ENCODE measurements around the gene LKAAEAR1. TPM values are rescaled to one million over a fixed set of nuclear protein-coding genes. Genes with fewer than 3 reads are reported as not detected.
A peak's percentile ranks its signal among the peaks of the same experiment; 100 is the strongest.

The LKAAEAR1 gene
- polyA plus RNA-seq, 1 donor, result not detected

GRCh38 chr20:64050261-64051032, 33.8 kb downstream of the LKAAEAR1 start:
- no peak for DNase-seq

GRCh38 chr20:64049878-64050260, 34.3 kb downstream of the LKAAEAR1 start:
- DNase-seq, result no peak

DNA sequence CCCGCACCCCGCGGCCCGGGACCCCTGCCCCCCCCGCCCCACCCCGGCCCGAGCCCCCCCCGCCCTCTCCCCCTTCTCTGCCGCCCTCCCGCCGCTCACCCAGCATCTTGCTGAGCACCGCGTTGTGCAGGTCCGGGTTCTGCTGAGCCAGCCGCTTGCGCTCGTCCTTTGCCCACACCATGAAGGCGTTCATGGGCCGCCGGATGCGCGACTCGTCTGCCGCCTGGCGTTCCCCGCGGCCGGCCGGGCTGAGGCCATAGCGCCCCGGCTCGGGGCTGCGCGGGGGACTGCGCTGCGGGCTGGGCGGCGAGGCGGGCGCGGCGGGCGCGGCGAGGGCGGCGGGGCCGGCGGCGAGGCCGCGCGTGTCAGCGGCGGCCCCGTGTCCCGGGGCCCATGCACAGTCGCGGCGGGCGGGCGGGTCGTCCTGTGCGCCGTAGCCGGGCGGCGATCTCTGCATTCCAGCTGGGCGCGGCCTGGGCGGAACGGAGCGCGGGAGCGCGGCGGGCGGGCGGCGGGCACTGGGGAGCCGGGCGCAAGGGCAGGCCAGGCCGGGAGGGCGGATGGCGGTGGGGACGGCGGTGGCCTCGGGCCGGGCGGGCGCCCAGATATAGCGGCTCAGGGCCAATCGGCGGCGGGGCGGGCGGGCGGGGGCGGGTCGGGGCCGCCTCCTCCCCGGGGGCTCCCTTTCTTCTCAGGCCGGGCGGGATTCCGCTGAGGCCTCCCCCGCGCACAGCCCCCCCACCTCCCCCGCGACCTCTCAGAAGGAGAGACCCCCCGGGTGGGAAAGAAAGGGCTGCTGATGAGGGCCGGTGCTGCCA, 34.9 kb downstream of the LKAAEAR1 start, which contains the start of gene SOX18:
SOX18 (minus strand) TSS at position 580 of the 818 bp plus-strand sequence; CDS start at position 457, 123 bp downstream.
- DNase-seq, result no peak

DNA sequence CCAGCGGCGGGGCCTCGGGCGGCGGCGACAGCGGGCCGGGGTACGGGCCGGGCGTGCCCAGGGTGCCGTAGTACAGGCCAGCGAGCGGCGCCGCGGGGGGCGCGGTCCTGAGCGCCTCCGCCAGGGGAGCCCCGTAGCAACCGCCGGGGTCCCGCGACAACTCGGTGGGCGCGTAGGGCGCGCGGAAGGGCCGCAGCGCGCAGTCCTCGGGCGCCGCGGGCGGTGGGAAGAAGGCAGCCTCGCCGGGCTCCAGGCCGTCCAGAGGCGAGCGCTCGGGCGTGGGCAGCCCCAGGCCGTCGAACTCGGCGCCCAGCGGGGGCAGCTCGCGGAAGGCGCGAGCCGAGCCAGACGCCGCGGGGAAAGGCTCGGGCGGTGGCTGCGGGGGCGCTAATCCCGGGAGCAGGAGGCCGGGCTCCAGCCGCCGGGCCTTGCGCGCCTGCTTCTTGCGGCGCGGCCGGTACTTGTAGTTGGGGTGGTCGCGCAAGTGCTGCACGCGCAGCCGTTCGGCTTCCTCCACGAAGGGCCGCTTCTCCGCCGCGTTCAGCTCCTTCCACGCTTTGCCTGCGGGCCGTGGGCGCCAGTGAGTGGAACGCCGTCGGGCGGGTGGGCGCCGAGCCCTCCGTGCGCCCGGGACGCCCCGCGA, 35.7 kb downstream of the LKAAEAR1 start:
- DNase-seq, result no peak

- no peak for DNase-seq
Observed at GRCh38 chr20:64047968-64048401, 36.2 kb downstream of the LKAAEAR1 start.

DNA sequence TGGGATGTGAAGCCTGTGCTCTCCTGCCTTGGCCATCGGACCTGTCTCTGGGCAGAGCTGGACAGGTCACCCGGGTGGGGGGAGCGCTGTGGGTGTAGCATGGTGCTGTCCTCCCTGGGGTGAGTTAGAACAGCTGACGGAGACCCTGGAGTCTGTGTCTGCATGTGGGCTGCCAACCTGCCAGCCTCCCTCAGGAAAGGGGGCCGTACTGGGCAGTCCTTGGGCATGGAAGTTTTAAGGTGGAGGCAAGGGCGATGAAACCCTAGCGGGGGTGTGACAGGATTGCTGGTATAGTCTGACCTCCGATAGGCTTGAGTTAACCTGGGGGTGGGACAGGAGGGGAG, 37.2 kb downstream of the LKAAEAR1 start:
- no peak for DNase-seq

GRCh38 chr20:64045346-64046011, 38.7 kb downstream of the LKAAEAR1 start:
- DNase-seq, result no peak

GRCh38 chr20:64044484-64045247, 39.5 kb downstream of the LKAAEAR1 start:
- DNase-seq, result no peak

DNA sequence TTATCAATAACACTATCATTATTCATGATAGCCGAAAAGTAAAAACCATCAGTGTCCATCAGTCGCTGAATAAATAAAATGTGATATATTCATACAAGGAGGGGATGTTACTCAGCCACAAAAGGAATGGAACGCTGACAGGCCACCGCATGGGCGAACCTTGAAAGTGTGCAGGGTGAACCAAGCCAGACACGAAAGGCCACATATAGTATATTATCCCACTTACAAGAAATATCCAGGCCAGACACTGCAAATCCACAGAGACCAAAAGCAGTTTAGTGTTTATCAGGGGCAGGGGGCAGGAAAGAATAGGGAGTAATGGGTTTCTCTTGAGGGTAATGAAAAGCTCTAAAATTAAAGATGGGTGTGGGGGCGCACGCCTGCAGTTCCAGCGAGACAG, 40.4 kb downstream of the LKAAEAR1 start:
- DNase-seq, result no peak

DNA sequence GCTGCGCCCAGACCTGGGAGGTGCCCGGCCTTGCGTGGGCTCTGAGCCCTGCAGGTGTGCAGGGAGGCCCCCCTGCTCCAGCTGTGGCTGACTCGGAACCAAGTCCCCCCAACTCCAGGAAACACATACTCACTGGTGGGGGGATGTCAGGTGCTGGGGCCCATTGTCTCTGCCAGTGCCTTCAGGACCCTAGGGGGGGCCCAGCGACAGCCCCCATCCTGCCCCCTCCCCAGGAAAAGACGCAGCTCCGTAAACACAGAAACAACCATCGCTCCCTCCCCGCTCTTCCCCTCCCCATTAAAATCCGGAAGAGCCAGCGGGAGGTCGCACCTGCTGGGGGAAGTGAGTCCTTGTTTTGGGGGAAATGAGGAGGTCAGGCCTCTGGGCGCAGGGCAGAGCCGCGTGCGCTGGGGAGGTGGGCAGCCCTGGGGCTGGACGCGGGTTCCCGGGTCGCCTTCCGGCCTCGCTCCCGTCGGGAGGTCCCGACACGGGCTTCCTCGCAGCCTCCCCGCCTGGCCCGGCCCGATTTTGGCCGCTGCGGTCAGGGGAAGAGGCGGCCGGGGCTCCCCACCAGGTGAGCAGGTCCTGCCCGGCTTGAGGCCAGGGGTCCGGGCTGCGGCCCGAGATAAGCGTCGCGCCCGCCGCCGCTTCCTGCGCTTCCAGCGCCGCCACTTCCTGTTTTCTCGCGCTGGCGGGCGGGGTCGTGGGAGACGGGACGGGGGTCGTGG, 42.0 kb downstream of the LKAAEAR1 start:
- DNase-seq, result no peak

DNA sequence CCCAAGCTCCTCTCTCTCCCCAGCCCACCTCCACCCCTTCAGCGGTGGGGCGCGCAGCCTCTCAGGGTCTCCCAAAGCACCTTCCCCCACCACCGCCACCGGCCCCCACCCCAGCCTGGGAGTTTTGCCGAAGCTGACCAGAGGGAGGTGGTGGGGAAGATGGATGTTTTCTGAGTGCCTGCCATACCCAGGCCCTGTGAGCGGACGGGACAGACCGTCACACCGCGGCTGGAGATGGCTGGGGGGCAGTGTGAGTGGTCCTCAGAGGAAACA, 42.5 kb downstream of the LKAAEAR1 start:
- no peak for DNase-seq

- DNase-seq, result no peak
Observed at GRCh38 chr20:64041040-64041780, 43.0 kb downstream of the LKAAEAR1 start.

DNA sequence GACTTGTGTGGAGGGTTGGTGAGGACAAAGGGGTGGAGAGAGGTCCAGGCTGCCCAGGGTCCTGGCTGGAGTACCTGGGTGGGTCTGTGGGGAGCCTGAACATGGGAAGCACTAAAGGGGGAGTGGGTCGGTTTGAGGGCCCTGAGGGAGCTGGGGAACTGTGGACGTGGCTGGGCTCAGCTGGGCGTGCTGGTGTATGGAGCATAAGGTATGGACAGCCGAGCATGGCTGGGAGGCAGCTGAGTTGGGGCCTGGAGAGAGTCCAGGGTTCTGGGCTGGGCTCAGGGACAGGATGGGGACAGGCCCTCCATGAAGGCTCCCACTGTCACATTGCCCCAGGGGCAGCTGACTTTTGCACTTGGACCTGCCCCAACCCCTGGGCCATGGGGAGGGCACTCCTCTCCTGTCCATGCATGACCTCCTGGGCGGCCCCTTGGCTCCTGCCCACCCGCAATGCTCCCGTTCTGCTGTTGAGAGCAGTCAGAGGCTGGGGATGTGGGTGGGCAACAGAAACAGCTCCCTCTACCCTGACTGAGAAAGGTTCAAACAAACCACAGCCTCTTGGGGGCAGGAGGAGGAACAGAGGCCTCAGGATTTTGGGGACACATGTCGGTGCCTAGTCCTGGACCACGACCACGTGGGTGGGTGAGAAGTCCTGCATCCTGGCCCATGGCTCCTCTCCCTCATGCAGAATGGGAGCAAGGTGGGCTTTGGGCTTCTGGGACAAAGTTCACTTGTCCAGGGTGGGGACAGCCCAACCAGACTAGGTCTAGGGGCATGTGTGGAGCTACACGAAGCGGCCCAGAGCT, 43.8 kb downstream of the LKAAEAR1 start:
- no peak for DNase-seq

GRCh38 chr20:64039293-64040160, 44.7 kb downstream of the LKAAEAR1 start:
- no peak for DNase-seq

GRCh38 chr20:64038565-64039292, 45.5 kb downstream of the LKAAEAR1 start:
- peak; percentile 53 for DNase-seq

- no peak for DNase-seq
Observed at GRCh38 chr20:64038224-64038564, 46.0 kb downstream of the LKAAEAR1 start.

- DNase-seq, result no peak
Observed at GRCh38 chr20:64037498-64038213, 46.5 kb downstream of the LKAAEAR1 start.

GRCh38 chr20:64037199-64037497, 47.0 kb downstream of the LKAAEAR1 start:
- DNase-seq, result no peak
